NB4 (cell line): ENCODE data around the gene NUMBL.

Source experiments
- CTCF ChIP-seq: IDR thresholded peaks from one replicate; pipeline ENCODE4 v1.5.1; 2012; ENCODE audit warnings: low read depth, low read length
- POLR2A ChIP-seq: IDR thresholded peaks from 2 replicates; pipeline ENCODE4 v1.6.1; 2011; ENCODE audit warnings: mild to moderate bottlenecking; ENCODE audit not compliant: insufficient read length; ENCODE audit errors: extremely low read depth

- TF ChIP-seq POLR2A (no peak), CTCF (no peak)
These were observed 66.8 kb downstream of the NUMBL start for GRCh38 chr19:40623403-40624251.
